C4-2B (cell line): ENCODE measurements around the gene TCF12.

ENCODE experiments used
- CTCF ChIP-seq: fragments of 450-650 bp; conservative IDR thresholded peaks from 2 replicates; pipeline ENCODE4 v1.5.1; 2017; ENCODE audit warnings: mild to moderate bottlenecking
- ZFX ChIP-seq: fragments of 450-650 bp; IDR thresholded peaks from 2 replicates; pipeline ENCODE4 v1.6.1; 2017

GRCh38 chr15:57327985-57328471 lies 409.6 kb downstream of the TCF12 start:
- TF ChIP-seq CTCF = no peak
- TF ChIP-seq ZFX = no peak
